Raji (cell line): Measurements from ENCODE around the gene SORCS3.

Experiments
- POLR2A ChIP-seq: IDR thresholded peaks from 2 replicates; pipeline ENCODE4 v1.6.1; 2011; ENCODE audit warnings: low read depth, low read length, control low read depth; ENCODE audit not compliant: insufficient read depth

Gene SORCS3

GRCh38 chr10:105206616-105207015 is 565.5 kb downstream of the SORCS3 start:
- no peak for TF ChIP-seq POLR2A

DNA sequence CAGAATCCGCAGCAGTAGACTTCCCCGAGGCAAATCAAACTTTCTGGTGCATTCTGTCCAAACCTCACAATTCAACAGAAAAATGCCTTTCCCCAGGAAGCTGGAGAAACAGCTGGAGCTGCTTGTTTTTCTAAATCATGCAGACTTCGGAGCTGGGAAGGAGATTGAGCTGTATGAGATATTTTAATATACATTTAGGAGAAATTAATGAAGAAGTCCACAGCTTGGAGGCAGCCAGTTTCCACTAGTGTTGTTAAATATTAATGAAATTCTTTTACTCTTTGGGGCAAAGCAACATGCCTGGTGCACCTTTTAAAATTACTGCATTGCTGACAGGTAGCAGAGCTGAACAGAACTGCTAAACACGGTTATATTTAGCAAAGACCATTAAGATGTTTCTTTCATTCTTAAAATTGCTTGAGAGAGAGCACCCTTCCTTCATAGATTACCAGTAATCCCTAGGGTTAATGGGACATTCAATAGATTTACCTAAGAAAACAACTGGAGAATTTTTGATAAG is 566.4 kb downstream of the SORCS3 start:
- TF ChIP-seq POLR2A: no peak

DNA sequence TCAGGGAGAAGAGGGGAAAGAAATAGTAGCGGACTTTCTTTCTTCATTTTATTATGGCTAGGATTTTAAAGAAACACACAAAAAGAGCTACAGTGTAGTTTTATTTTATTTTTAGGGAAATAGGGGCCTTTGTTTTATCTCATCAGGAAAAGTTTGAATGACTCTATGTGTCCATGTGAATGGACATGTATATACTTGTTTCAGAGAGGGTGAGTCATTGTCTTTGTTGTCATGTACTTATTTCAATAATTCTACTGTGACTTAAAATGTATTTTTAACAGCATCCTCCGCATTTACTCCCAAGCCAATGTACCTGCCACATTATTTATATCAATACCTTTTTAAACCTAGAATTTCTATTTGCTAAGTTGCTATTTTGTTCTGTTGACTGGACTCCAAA is 569.5 kb downstream of the SORCS3 start:
- no peak for TF ChIP-seq POLR2A

DNA sequence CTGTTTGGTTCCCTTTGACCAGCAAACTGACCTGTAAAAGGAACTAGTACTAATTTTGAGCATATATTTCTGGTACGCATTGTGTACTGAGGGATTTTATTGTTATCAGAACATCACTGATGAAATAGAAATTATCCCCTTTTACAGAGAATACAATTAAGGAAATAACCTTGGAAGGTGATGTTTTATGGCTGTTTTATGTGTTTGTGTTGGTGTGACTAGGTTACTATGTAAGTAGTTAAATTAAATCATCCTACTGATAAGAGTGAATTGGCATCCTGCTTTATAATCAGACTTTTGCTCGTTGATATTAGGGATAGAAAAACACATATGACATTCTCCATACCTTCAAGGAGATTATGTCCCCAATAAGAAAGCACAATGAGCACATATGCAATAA is 596.6 kb downstream of the SORCS3 start:
- TF ChIP-seq POLR2A: no peak

- TF ChIP-seq POLR2A: no peak
Measured at GRCh38 chr10:105239311-105240219, 598.5 kb downstream of the SORCS3 start.

GRCh38 chr10:105241254-105241653 is 600.2 kb downstream of the SORCS3 start:
- TF ChIP-seq POLR2A: no peak

GRCh38 chr10:105243381-105243780 is 602.3 kb downstream of the SORCS3 start:
- no peak for TF ChIP-seq POLR2A

GRCh38 chr10:105243825-105244224 is 602.7 kb downstream of the SORCS3 start:
- no peak for TF ChIP-seq POLR2A

GRCh38 chr10:105247831-105248499 is 606.9 kb downstream of the SORCS3 start:
- TF ChIP-seq POLR2A: no peak

GRCh38 chr10:105252911-105253310 is 611.8 kb downstream of the SORCS3 start:
- no peak for TF ChIP-seq POLR2A

GRCh38 chr10:105253515-105254212 is 612.6 kb downstream of the SORCS3 start:
- TF ChIP-seq POLR2A: no peak

- TF ChIP-seq POLR2A: no peak
Measured at GRCh38 chr10:105258036-105258673, 617.1 kb downstream of the SORCS3 start.

- no peak for TF ChIP-seq POLR2A
Measured at GRCh38 chr10:105258674-105259065, 617.6 kb downstream of the SORCS3 start.

- TF ChIP-seq POLR2A: no peak
Measured at GRCh38 chr10:105259201-105259600, 618.1 kb downstream of the SORCS3 start.

DNA sequence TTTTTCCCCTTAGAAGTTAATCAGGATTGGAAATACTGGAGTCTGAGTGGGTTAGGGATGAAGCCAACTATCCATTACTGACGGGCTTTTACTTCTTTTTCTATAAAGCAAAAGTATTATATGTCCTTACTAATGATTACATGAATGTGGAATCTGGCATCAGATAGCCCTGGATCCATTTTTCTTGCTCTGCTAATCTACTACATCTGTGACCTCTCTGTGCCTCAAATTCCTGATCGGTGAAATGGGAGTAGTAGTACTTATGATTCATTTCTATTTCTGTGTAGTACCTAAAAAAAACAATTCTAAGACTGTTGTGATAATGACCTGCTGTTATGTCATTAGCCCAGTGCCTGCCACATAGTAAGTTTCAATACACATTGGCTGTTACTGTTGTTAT is 621.6 kb downstream of the SORCS3 start:
- no peak for TF ChIP-seq POLR2A
